GDM1 (cell line): Measurements from ENCODE around the gene ARRB1.
"Not testable (repeated sequence)": the region's sequence is repeated elsewhere in the genome, so short reads cannot be mapped to it uniquely, and the experiment has no call there.

Experiments
- DNase-seq: peaks from one replicate; lab custom pipeline; 2025; lab: John Stamatoyannopoulos, UW

ARRB1 gene

DNA sequence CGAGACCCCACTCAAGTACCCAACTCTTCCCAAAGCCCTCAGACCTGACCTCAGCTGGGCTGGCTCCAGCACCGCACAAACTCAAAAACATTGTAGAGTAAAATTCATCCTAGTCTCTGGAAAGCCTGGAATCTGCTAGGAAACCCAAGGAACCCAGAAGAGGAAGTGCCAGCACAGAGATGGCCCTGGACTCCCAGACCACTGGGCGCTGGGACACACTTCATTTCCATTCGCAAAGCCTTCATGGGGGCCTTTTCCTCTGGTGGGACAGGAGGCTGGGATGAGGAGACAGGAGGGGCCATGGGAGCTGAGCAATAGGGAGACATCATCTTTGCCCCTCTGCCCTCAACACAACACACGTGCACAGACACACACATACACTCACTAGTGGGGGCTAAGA is 30.8 kb downstream of the ARRB1 start:
- DNase-seq: no peak

DNA sequence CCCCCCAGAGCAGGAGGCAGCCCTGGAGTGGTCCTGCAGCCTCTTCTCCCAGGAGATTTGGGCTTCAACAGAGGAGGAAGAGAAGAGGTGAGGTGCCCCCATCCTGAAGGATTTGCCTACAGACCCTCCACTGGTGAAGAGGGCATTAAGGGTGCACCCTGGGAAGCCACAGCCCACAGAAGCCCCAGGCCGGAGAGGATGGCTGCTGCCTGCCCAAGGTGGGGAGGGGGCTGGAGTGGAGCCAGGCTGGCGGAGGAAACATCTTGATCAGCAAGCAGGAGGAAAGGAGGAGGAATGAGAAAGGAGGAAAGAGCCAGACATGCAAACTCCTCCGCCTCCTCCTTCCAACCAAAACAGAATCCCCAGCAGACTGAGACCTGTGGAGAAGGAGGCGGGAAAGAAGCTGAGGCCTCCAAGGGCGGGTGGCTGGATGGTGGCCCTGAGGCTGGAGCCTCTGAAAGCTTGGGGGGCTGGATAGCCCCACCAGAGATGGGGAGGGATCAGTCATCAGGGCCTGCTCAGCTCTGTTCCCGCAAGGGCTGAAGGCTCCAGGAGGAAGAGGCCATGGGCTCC is 31.3 kb downstream of the ARRB1 start:
- DNase-seq: no peak

DNA sequence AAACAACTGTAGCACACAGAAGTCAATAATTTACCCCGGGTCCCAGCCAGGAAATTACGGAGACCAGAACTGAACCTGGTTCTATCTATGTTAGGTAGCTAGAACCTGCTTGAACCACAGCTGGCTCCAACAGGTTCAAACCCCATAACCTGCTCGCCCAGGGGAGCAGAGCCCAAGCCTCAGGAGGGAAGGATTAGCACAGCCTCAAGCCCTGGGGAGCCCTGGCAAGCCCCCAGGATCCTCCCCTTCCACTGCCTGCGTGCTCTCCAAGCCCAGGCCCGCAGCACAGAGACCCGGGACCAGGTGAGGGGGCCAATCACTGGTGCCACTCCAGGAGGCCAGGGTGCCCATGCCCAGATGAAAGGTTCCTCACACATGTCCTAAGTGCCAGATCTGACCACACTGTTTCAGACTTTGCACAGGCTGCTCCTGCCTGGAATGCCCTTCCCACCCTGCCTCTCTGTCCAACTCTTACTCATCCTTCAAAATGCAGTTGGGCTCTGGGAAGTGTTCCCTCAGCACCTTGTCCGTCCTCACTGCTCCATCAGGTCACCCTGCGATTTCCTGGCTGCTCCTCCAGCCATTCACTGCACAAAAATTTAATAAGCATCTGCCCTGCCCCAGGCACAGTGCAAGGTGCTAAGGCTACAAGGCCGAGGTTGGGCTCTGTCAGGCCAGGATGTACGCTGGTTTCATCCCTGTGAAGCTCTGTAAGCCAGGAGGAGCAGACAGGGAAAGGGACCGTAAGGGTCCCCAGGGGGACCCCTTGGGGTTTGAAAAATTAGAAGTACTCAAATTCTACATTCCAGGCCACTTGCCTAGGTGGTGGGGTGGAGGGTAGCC is 32.2 kb downstream of the ARRB1 start:
- DNase-seq: no peak

DNA sequence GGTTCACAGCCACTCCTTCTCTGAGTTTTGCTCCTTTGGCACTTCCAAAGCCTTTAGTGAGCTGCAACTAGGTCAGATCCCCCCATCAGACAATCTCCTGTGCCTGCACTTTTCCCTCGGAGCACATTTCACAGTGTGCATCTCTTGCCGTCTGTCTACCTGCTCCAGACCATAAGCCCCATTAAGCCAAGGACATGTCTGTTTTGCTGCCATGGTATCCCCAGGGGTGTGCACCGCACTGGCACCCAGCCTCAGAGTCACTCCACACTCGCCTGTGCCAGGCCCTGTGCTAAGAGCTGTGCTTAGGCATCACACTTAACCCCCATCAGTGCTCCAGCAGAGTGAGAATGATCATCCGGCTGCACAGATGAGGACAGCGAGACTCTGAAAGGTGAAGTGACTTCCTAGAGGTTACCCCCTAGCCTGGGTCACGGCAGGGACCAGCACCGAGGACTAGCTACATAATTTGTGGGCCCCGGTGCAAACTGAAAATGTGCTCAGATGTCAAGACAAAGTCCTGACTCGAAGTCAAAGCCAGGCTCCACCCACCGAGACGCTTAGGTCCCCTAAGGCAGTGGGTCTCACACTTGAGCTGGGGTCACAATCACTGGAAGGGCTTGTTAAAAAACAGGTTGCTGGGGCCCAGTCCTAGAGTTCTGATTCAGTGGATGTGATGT is 33.9 kb downstream of the ARRB1 start:
- no peak for DNase-seq

DNA sequence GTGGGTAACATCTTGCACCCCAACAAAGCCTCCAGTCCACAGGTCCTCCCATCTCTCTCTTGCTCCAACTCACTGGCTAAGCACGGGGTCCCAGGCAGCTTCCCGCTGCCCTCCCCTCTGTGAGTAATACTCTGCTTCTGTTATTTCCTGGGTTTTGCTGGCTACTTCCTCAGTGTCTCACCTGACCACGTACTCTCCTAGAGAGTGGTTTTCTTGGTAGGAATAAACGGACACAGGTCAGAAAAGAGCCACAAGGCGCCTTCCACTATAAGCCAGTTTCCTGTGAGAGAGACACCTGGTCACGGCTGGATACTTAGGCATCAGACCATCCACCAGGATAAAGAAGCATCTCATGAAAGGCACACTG is 36.0 kb downstream of the ARRB1 start:
- no peak for DNase-seq

DNA sequence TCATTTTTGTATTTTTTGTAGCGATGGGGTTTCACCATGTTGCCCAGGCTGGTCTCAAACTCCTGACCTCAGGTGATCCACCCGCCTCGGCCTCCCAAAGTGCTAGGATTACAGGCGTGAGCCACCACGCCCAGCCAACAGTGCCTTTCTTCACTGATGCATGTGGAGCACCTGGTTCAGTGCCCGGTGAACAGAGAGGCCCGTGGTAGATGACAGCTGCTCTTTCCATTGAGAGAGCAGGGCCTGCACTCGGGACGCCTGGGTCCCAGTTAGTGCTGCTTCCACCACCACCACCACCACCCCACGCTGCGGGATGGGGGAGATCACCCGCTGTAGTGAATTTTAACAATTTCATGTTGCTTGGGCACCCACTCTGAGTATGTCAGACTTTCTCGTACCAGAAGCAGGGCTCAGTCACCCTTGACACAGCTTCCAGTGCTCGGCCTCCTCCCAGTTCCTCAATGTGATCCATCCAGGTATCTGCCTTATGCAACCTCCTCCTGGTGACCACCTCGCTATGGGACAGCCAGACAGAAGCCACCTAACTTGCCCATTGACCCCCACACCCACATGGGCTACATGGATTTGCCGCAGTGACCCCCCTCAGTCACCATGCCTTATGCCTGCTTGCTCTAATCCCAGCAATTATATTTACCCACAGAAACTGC is 36.6 kb downstream of the ARRB1 start:
- DNase-seq: no peak

DNA sequence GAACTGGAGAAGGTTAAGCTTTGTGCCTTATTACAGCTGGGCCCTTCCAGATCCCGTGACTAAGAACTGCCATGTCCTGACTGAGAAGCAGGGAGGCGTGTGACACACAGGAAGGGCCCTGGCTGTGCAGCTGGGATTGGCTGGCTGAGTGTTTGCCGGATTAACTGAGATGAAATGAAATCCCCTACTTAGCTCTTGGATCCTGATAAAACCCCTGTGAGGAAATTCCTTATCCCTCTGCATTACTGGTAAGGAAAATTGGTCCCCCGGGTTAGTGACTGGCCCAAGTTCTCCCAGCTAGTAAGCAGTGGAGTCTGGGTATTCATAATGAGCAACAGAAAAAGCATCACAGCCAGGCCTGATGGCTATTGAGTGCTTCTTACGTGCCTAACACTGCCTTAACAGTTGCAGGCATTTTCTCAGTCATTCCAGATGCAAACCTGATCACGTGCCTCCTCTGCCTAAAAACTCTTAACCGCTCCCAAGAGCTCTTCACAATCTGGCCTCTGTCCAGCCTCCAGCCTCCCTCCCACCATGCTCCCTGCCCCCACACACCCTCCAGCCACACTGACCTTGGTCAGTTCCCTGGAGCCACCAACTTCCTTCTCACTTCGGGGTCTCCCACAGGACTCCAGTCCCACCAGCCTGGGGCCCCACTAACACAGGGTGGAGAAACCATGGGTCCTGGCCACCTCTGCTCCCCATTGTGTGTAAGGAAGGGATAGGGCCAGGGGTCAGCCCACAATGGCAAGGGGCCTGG is 37.8 kb downstream of the ARRB1 start:
- no peak for DNase-seq

DNA sequence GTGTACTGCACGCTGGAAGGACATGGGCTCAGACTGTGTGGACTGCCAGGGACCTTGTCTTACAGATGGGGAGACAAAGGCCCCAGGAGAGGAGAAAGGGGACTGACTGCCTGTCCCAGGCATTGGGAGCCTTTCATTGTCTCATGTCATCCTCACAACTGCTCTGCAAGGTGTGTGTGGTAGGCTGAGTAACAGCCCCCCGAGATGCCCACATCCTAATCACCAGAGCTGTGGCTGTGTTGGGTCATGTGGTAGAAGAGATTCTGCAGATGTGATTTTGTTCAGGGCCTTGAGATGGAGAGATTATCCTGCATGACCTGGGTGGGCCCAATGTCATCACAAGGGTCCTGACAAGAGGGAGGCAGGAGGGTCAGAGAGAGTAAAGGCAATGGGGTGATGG is 39.1 kb downstream of the ARRB1 start:
- no peak for DNase-seq

DNA sequence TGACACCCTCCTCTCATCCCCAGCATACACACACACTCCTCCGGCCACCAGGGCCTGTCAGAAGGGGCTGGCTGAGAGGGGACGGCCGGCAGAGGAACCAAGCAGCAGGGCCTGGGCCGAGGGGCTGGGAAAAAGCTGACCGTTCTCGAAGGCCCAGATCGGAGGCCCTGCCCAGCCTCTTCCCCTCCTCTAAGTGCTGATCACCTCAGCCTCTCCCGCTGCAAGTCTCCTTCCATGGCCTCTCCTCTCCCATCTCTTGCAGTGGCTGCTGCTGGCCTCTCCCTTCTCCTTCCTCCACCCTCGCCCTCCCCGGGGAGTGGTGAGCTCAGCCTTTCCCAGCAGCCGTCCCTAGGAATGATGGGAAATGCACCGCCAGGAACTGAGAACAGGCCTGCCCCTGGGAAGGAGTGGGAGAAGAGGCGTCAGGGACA is 39.6 kb downstream of the ARRB1 start:
- no peak for DNase-seq

DNA sequence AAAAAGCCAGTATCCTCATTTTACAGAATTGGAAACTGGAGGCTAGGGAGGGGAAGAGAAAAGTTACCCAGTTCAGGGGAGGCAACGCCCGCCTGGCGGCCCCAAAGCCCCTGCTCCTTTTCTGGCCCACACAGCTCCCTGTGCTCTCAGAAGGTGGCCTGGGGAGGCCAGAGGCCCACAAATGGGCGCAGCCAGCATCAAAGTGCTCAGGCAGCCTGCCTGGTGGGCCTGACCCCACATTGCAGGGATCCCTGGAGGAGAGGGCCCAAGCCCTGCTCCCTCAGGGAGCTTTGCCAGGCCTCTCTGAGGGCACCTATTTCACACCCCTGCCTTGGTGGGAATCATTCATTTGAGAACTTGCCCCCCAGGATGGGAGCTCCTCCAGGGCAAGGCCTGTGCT is 42.5 kb downstream of the ARRB1 start:
- no peak for DNase-seq

DNA sequence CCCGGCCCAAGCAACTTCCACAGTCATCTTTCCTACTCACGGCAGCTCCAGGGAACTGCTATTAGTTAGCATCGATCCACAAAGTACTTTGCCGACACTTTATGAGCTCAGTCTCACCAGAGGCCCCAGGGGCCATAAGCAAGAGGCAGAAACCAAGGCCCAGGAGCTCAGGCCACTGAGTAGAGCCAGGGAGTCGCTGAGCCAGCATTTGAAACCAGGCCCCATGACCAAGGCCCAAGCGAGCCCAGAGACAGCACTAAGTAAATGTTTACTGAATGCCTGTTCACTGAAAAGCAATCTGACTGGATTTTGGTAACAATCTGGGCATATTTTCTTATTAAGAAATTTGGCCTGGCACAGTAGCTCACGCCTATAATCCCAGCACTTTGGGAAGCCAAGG is 43.3 kb downstream of the ARRB1 start:
- DNase-seq: no peak

DNA sequence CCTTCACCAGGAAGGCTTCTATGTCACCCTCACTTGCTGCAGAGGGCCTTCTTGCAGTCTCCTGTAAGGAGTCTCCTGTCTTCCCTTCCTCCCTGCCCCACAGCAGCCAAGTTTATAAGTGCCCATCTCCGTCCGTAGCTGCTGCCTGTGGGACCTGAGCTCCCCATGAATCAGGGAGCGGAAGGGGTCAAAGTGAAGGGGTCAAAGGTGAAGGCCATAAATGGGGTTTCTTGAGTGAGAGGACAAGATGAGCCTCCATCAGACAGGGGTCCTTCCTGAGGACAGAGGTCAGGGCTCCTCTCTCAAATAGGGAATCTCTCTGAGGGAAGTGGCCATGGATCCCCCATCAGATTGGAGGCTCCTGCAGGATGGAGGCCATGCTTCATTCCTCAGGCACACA is 44.4 kb downstream of the ARRB1 start:
- no peak for DNase-seq

DNA sequence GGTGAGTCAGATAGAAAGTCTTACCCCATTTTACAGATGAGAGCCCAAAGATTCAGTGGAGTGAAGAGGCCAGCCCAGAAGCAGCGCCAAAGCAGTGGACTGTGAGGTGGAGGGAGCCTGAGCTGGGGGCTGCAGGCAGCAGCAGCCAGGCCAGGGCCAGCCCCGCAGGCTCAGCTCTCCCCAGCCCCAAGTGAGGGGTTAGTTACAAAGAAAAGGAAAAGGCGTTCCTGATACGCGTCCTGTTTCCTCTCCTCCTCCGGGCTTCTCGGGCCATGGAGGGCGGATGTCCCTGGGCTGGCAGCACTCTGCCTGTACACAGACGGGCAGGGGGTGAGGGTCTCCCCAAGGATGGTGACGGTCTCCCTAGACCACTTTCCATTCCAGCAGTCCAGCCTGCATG is 44.9 kb downstream of the ARRB1 start:
- DNase-seq: no peak

DNA sequence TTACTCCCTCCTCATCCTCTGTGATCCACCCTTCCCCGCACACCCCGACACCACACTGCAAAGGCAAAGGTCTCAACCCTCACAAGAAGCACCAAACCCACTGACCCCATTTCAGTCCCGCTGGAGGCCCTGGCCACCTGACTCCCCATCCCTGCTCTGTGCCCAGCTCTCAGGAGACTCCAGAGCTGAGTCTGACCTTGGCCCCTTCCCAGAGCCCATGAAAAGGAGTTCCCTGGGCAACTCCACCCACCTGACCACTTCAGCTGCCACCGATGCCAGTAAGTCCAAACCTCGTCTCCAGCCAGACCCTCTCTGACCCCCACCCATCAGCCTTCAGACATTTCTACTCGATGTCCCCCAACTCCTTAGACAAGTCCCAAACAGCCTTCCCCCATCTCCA is 45.5 kb downstream of the ARRB1 start:
- no peak for DNase-seq

DNA sequence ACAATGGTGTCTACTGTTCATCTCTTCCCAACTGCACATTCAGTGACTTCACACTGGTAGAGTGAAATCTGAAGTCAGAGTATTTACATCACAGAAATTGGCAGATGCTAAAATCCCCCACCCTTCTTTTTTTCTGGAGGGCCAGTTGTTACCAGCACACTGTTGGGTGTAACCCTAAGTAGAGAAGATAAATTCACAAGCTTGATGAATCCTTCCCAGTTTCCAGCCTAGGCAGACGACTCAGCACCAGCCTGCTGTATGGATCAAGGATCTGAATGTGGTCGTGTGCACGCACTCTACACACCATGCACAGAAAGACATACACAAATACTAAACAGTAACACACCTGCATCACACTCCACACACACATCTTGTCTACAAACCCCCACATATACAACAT is 46.0 kb downstream of the ARRB1 start:
- no peak for DNase-seq

DNA sequence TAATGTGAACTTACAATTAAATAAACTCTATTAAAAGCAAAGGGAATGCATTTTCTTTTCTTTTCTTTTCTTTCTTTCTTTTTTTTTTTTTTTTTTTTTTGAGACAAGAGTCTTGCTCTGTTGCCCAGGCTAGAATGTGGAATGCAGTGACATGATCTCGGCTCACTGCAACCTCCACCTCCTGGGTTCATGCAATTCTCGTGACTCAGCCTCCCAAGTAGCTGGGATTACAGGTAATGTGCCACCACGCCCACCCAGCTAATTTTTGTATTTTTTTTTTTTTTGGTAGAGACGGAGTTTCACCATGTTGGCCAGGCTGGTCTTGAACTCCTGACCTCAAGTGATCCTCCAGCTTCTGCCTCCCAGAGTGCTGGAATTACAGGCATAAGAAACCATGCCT is 46.5 kb downstream of the ARRB1 start:
- not testable (repeated sequence) for DNase-seq

DNA sequence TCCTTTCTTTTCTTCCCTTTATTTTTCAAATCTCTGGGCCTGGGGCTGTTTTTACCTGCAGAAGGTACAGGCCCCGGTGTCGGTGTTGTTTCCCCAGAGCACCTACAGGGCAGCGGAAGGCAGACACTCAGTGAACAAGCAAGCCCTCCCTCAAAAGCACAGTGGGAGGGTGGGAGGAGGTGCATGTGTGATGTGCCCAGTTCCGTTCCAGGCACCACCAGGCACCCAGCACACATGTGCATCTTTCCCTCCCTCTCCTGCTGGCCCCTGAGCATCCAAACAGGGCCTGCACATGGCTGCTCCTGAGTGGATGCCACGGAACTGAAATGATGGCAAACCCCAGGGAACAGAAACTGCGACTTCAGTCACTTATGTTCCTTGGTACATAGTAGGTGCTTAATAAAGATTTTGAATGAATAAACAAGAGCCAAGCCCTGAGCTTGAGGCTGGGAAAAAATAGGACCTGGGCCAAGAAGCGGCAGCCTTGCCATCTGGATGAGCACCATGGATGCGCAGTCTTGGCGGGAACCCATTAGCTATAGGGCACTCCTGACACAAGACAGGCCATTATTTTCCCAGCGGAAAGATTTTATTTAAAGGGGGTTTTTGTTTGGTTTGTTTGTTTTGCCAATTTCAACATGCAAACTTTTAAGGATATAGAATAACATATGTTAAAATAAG is 47.8 kb downstream of the ARRB1 start:
- DNase-seq: no peak

DNA sequence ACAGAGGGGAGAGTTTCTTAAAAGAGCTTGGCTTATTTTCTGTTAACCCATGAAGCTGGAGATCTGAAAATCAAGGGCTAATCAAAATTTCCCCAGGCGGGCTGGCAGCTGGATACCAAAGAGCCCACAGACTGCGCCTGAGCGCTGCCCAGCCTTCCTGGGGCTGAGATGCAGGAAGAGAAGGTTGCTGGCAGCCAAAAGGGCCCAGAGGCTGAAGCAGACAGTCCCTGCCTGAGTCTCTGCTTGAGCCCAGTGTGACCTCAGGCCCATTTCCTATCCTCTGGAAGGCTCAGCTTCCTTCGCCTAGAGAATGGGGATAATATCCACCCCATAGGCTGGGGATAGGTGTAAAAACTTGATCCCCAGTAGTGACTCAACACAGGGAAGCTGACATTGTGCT is 49.1 kb downstream of the ARRB1 start:
- DNase-seq: no peak

DNA sequence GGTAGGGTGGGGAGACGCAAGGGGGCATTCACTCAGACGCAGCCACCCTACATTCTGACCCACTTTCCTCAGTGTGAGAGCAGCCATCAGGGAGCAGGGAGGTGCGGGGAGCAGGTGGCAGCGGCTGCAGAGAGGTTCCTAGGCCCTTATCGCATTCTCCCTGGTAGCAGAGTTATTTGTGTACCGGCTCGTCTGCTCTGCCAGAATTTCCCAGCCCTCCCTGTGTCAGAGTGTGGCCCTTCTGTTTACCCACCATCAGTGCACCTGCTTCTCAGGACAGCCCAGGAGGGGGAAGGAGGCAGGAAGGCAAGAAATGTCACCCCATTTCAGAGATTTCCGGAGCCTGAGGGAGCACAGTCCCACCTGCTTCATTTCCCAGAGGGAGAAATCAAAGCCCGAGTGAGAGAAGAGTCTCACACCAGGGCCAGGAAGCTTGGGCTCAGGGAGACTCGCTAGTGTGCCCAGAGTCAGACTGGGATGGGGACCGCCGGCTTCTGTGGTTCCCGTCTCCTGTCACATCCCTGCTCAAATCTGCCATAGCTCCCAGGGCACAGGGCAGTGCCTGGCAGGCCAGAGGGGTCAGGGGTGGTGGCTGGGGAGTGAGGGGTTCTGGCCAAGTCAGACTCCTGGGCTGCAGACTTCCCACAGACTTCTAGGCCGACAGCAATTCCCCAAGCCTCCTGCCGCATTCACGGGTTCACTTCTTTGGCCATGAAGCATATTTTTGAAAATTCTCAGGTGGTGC is 49.7 kb downstream of the ARRB1 start:
- no peak for DNase-seq

DNA sequence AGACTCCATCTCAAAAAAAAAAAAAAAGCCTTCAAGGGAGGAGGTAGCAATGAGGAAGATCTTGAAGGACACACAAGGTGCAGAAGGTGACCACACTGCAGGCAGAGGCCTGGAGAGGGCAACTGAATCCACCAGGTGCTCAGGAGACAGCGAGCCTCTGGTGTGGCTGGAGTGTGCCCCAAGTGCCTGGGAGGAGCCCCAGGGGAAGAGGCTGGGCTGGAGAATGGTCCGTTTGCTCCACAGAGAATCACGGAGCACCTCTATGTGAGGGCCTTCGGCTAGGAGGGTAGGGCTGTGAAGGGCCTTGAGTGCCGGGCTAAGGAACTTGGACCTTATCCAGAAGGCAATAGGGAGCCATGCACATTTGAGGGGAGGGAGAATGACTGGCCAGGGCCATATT is 50.3 kb downstream of the ARRB1 start:
- DNase-seq: no peak

DNA sequence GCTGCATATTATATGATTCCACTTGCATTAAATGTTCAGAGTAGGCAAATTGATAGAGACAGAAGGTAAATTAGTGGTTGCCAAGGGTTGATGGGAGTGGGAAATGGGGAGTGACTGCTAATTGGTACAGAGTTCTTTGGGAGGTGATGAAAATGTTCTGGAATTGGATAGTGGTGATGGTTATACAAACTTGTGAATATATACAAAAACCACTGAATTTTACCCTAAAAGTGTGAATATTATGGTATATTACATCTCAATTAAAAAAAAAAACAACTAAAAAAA is 52.5 kb downstream of the ARRB1 start:
- DNase-seq: no peak
